KOPT-K1 (cell line): ENCODE data around the gene ODF2.
"Not testable (repeated sequence)": the region's sequence is repeated elsewhere in the genome, so short reads cannot be mapped to it uniquely, and the experiment has no call there.

Source experiments
- H3K27ac ChIP-seq: fragments of 200-600 bp; sonication (generic); 2 replicates; pipeline ENCODE4 v1.5.1; 2016; ENCODE audit warnings: antibody characterized with exemption, mild to moderate bottlenecking, low read depth, low read length; ENCODE audit not compliant: poor library complexity, severe bottlenecking
- H3K36me3 ChIP-seq: fragments of 200-600 bp; sonication (generic); 2 replicates; pipeline ENCODE4 v1.5.1; 2017; ENCODE audit warnings: antibody characterized with exemption, mild to moderate bottlenecking, low read length, moderate library complexity; ENCODE audit not compliant: insufficient read depth
- H3K9me3 ChIP-seq: fragments of 200-600 bp; sonication (generic); 2 replicates; pipeline ENCODE4 v1.5.1; 2017; ENCODE audit warnings: antibody characterized with exemption, low read length, mild to moderate bottlenecking; ENCODE audit not compliant: insufficient read depth, poor library complexity, severe bottlenecking

Gene ODF2

DNA sequence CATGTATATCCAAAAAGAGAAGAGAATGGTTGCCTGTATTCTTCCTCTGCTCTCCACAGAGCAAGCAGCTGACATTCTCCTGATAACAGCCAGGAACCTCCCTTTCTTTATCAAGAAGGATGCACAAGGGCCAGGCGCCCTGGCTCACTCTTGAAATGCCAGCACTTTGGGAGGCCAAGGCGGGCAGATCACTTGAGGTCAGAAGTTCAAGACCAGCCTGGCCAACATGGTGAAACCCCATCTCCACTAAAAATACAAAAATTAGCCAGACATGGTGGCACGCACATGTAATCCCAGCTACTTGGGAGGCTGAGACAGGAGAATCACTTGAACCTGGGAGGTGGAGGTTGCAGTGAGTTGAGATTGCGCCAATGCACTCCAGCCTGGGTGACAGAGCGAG lies 9.3 kb upstream of the ODF2 start:
- not testable (repeated sequence) for H3K36me3 ChIP-seq, H3K27ac ChIP-seq, H3K9me3 ChIP-seq

GRCh38 chr9:128448746-128449145 lies 7.1 kb upstream of the ODF2 start:
- Histone ChIP-seq H3K9me3 (no peaks in the 10 kb centered on the region), H3K27ac (no peak overlapping the region), H3K36me3 (no peaks in the 10 kb centered on the region)

GRCh38 chr9:128454991-128455390 lies 815 bp upstream of the ODF2 start:
- H3K36me3 ChIP-seq = peaks cover 16% of the 10 kb centered on the region
- no peak overlapping the region for H3K27ac ChIP-seq
- H3K9me3 ChIP-seq = no peaks in the 10 kb centered on the region

GRCh38 chr9:128456613-128457061 lies 831 bp downstream of the ODF2 start:
- Histone ChIP-seq H3K27ac (peak overlapping the region; percentile 96), H3K36me3 (peaks cover 32% of the 10 kb centered on the region), H3K9me3 (no peaks in the 10 kb centered on the region)

- H3K27ac ChIP-seq = peak overlapping the region; percentile 96
- H3K36me3 ChIP-seq = peaks cover 38% of the 10 kb centered on the region
- no peaks in the 10 kb centered on the region for H3K9me3 ChIP-seq
Measured at GRCh38 chr9:128457207-128457606, 1.4 kb downstream of the ODF2 start.

DNA sequence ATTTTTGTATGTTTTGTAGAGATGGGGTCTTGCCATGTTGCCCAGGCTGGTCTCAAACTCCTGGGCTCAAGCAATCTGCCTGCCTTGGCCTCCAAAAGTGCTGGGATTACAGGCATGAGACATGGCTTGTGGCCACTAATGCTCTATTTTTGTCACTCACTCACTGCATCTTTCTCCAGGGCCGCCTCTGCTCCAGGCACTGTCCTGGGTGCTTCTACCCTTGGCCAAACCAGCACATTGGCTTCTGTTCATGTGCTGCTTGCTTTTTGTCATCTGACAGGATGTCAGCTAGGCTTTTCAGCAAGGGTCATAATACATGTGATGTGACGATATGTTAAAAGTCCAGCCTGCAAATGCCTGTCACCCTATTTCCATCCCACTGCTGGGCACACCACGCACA lies 3.2 kb downstream of the ODF2 start:
- H3K9me3 ChIP-seq = no peaks in the 10 kb centered on the region
- no peak overlapping the region for H3K27ac ChIP-seq
- H3K36me3 ChIP-seq = peaks cover 56% of the 10 kb centered on the region

GRCh38 chr9:128469070-128469469 lies 13.3 kb downstream of the ODF2 start:
- H3K9me3 ChIP-seq = no peaks in the 10 kb centered on the region
- H3K36me3 ChIP-seq = peaks cover 89% of the 10 kb centered on the region
- no peak overlapping the region for H3K27ac ChIP-seq

- Histone ChIP-seq H3K27ac (no peak overlapping the region), H3K36me3 (peaks cover 89% of the 10 kb centered on the region), H3K9me3 (no peaks in the 10 kb centered on the region)
Measured at GRCh38 chr9:128470560-128470959, 14.8 kb downstream of the ODF2 start.

- H3K9me3 ChIP-seq = no peaks in the 10 kb centered on the region
- H3K36me3 ChIP-seq = peaks cover 93% of the 10 kb centered on the region
- no peak overlapping the region for H3K27ac ChIP-seq
Measured at GRCh38 chr9:128473104-128473503, 17.3 kb downstream of the ODF2 start.

GRCh38 chr9:128475867-128476266 lies 20.1 kb downstream of the ODF2 start:
- Histone ChIP-seq H3K9me3 (no peaks in the 10 kb centered on the region), H3K36me3 (peaks cover 94% of the 10 kb centered on the region), H3K27ac (no peak overlapping the region)

DNA sequence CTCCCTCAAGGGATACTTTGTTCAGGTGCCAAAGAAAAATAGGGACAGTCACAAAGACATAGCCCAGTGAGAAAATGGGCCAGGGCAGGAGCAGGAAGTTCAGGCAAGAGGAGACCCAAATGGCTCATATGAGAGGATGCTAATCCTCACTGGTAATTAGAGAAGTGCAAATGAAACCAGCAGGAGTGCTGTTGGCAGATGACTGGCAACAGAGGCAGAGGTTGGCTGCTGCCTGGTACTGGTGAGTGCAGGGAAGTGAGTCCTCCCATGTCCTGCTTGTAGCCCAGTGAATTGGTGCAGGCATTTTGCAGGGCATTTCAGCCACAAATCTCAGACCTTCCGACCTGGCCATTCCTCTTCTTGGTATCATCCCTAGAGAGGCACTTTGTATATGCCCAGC lies 23.5 kb downstream of the ODF2 start:
- H3K27ac ChIP-seq = no peak overlapping the region
- peaks cover 97% of the 10 kb centered on the region for H3K36me3 ChIP-seq
- H3K9me3 ChIP-seq = no peaks in the 10 kb centered on the region

- Histone ChIP-seq H3K27ac (no peak overlapping the region), H3K36me3 (peaks cover 98% of the 10 kb centered on the region), H3K9me3 (no peaks in the 10 kb centered on the region)
Measured at GRCh38 chr9:128481561-128481960, 25.8 kb downstream of the ODF2 start.

GRCh38 chr9:128482186-128482585 lies 26.4 kb downstream of the ODF2 start:
- Histone ChIP-seq H3K27ac (no peak overlapping the region), H3K36me3 (peaks cover 98% of the 10 kb centered on the region), H3K9me3 (no peaks in the 10 kb centered on the region)

DNA sequence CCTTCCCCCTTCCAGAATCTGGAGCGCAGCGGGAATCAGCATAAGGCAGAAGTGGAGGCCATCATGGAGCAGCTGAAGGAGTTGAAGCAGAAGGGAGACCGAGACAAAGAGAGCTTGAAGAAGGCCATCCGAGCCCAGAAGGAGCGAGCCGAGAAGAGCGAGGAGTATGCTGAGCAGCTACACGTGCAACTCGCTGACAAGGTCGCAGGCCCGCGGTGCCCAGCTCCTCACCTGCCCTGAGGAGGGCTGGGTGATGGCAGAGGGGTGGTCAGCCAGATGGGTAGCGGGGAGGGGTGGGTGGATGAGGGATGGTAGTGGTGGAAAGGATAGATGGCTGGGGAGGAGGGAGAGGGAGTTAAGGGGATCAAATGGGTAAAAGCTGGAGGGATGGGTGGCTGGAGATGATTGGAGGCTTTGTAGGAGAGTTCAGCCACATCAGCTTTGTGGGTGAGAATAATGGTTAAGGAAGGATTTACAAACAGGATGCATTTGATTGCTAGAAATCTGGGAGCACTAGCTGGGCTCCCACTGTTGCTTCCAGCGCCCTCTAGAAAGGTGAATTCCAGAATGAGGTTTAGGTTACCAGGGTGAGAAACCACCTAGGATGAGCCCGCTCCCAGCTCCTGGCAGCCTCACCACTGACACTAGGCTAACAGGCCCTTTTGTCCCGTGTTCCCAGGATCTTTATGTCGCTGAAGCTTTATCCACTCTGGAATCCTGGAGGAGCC lies 29.0 kb downstream of the ODF2 start:
- Histone ChIP-seq H3K27ac (no peak overlapping the region), H3K36me3 (peaks cover 98% of the 10 kb centered on the region), H3K9me3 (no peaks in the 10 kb centered on the region)

- Histone ChIP-seq H3K36me3 (peaks cover 98% of the 10 kb centered on the region), H3K27ac (no peak overlapping the region), H3K9me3 (no peaks in the 10 kb centered on the region)
Measured at GRCh38 chr9:128485414-128485855, 29.6 kb downstream of the ODF2 start.

DNA sequence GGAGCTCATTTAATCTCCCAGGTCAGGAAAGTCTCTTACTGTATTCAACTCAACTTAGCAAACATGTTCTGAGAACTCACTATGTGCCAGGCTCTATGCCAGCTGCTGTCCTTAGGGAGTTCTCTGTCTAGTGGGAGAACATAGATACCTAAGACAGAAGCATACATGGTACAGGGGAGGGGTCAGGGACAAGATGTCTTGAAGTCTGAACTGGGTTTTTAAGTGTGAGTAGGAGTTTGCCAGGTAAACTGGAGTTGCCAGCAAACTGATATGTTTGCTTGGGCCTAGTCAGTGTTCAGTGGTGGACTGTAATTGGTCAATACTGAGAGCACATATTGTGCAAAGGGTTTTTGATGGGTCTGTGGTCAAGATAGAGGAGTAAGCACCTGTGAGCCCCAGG lies 30.4 kb downstream of the ODF2 start:
- Histone ChIP-seq H3K27ac (no peak overlapping the region), H3K9me3 (no peaks in the 10 kb centered on the region), H3K36me3 (peaks cover 98% of the 10 kb centered on the region)
